K562 (cell line): ENCODE measurements around the gene TECTA. TPM values are rescaled to one million over a fixed set of nuclear protein-coding genes. Genes with fewer than 3 reads are reported as not detected.

Source experiments
- ATAC-seq: fragments of 200-7000 bp; cut with Tn5 transposase; 3 replicates; pipeline ENCODE4 v1.9.1; 2020; ENCODE audit warnings: moderate library complexity
- BruUV-seq: library from RNA; stranded (reverse); fragments of 400-500 nt; replicated peaks from 2 replicates; lab custom pipeline; 2021; lab: Mats Ljungman, UMichigan
- CTCF ChIA-PET: fragments of 300-600 bp; formaldehyde crosslinking; extraction: SDS; loops from one replicate; lab custom pipeline; 2021; ENCODE audit warnings: low intra/inter-chr PET ratio; lab: Yijun Ruan, JAX
- POLR2A ChIA-PET: fragments of 300-600, 350-650 bp; sonication (Branson Sonifier 250); formaldehyde crosslinking; extraction: SDS; loops from one replicate; lab custom pipeline; 2021; ENCODE audit warnings: antibody characterized with exemption, inconsistent platforms; lab: Yijun Ruan, JAX
- DNase-seq, 4 experiments: peaks; one replicate each; pipeline versions ENCODE4 v3.0.0 to v3.0.0-alpha.2; 2011 to 2018; ENCODE audit warnings: low spot score in 3 of 4, mixed read lengths in 3 of 4; ENCODE audit errors: extremely low read depth in 1 of 4
- FAIRE-seq: peaks from 2 replicates; lab custom pipeline; 2011; peaks lifted over from hg19 to GRCh38; lab: Jason Lieb, UNC
- H2AFZ ChIP-seq: 2 replicates; pipeline ENCODE4 v1.6.0; 2011; ENCODE audit warnings: low read depth, low read length, control low read depth, inconsistent platforms
- H3K27ac ChIP-seq: fragments of 200-600 bp; 3 replicates; pipeline ENCODE4 v1.8.0; 2011; ENCODE audit warnings: low read depth, mild to moderate bottlenecking, control low read depth, inconsistent platforms, low read length, moderate library complexity, mixed read lengths; ENCODE audit errors: extremely low read depth
- H3K27me3 ChIP-seq, 2 experiments: fragments of 300-600 bp in 1 of 2; 2 replicates in 1 of 2; 3 replicates in 1 of 2; pipeline versions ENCODE4 v1.6.0 to v1.8.0; 2011; ENCODE audit warnings: inconsistent platforms in 2 of 2, low read length in 2 of 2, mild to moderate bottlenecking in 1 of 2, mixed read lengths in 1 of 2, moderate library complexity in 1 of 2; ENCODE audit not compliant: control insufficient read depth in 2 of 2, insufficient read depth in 2 of 2
- H3K36me3 ChIP-seq: fragments of 300-600 bp; 3 replicates; pipeline ENCODE4 v1.8.0; 2011; ENCODE audit warnings: mild to moderate bottlenecking, low read length, inconsistent platforms; ENCODE audit not compliant: control insufficient read depth, insufficient read depth
- H3K4me1 ChIP-seq, 2 experiments: fragments of 200-600 bp in 1 of 2; replicated peaks in 1 of 2; 2 replicates in 1 of 2; 3 replicates in 1 of 2; pipeline versions ENCODE4 v1.5.1 to v1.8.0; 2011; ENCODE audit warnings: inconsistent platforms in 2 of 2, low read length in 2 of 2, mild to moderate bottlenecking in 1 of 2, mixed read lengths in 1 of 2, moderate library complexity in 1 of 2; ENCODE audit not compliant: control insufficient read depth in 2 of 2, insufficient read depth in 2 of 2
- H3K4me2 ChIP-seq: 2 replicates; pipeline ENCODE4 v1.6.1; 2011; ENCODE audit warnings: low read length, control low read depth, inconsistent platforms, mixed read lengths; ENCODE audit not compliant: insufficient read depth
- H3K4me3 ChIP-seq: fragments of 200-600 bp; sonication (generic), shearing (Covaris generic); 2 replicates; pipeline ENCODE4 v1.5.1; 2016; ENCODE audit warnings: control low read depth, inconsistent platforms
- H3K79me2 ChIP-seq: fragments of 200-600 bp; 3 replicates; pipeline ENCODE4 v1.8.0; 2011; ENCODE audit warnings: low read length, inconsistent platforms; ENCODE audit not compliant: control insufficient read depth, insufficient read depth
- H3K9ac ChIP-seq, 2 experiments: 2 replicates each; pipeline versions ENCODE4 v1.6.0 to v1.6.1; 2011; ENCODE audit warnings: low read depth in 2 of 2, low read length in 2 of 2, control low read depth in 1 of 2, inconsistent platforms in 1 of 2, mild to moderate bottlenecking in 1 of 2, mixed read lengths in 1 of 2; ENCODE audit not compliant: insufficient read depth in 1 of 2
- H3K9me1 ChIP-seq: one replicate; pipeline ENCODE4 v1.6.0; 2011; ENCODE audit warnings: inconsistent platforms, mild to moderate bottlenecking, low read length, moderate library complexity; ENCODE audit not compliant: control insufficient read depth, insufficient read depth
- H3K9me3 ChIP-seq: replicated peaks from 2 replicates; pipeline ENCODE4 v1.5.1; 2011; ENCODE audit warnings: low read depth, low read length, inconsistent platforms; ENCODE audit not compliant: control insufficient read depth, insufficient read depth
- H4K20me1 ChIP-seq: replicated peaks from 2 replicates; pipeline ENCODE4 v1.6.1; 2011; ENCODE audit warnings: low read length, inconsistent platforms, mixed read lengths; ENCODE audit not compliant: control insufficient read depth, insufficient read depth
- DACH1 ChIP-seq: fragments of 450-650 bp; IDR thresholded peaks from 2 replicates; pipeline ENCODE4 v1.6.1; 2018; ENCODE audit not compliant: partially characterized antibody
- DIDO1 ChIP-seq: fragments of 450-650 bp; IDR thresholded peaks from 2 replicates; pipeline ENCODE4 v1.6.1; 2016; ENCODE audit warnings: low read depth, missing biosample characterization, missing genetic modification characterization
- ELF4 ChIP-seq: fragments of 450-650 bp; formaldehyde crosslinking; IDR thresholded peaks from 2 replicates; pipeline ENCODE4 v1.4.0; 2022; ENCODE audit warnings: missing genetic modification characterization
- JUND ChIP-seq, 2 experiments: IDR thresholded peaks; 2 replicates in 1 of 2; 3 replicates in 1 of 2; pipeline ENCODE4 v1.6.1; 2011; ENCODE audit warnings: borderline replicate concordance in 2 of 2, low read depth in 2 of 2, low read length in 2 of 2, improper control_type of control experiment in 1 of 2, missing biosample characterization in 1 of 2, missing genetic modification characterization in 1 of 2, missing genetic modification reagents in 1 of 2
- NR2C1 ChIP-seq, 2 experiments: fragments of 450-650 bp; IDR thresholded peaks; 2 replicates each; pipeline ENCODE4 v1.6.1; 2017; ENCODE audit warnings: mild to moderate bottlenecking in 2 of 2, antibody characterized with exemption in 1 of 2, inconsistent platforms in 1 of 2, missing compliant biosample characterization in 1 of 2, missing genetic modification characterization in 1 of 2
- SAFB ChIP-seq: fragments of 200-400 bp; formaldehyde crosslinking; IDR thresholded peaks from 2 replicates; pipeline ENCODE4 v1.6.1; 2017; ENCODE audit warnings: low read depth, low read length, borderline replicate concordance
- SIX5 ChIP-seq, 2 experiments: IDR thresholded peaks; 2 replicates each; pipeline ENCODE4 v1.6.1; 2011; ENCODE audit warnings: low read length in 2 of 2, borderline replicate concordance in 1 of 2, low read depth in 1 of 2, mild to moderate bottlenecking in 1 of 2, moderate library complexity in 1 of 2; ENCODE audit not compliant: insufficient read depth in 1 of 2
- ZNF263 ChIP-seq: sonication (generic); formaldehyde crosslinking; IDR thresholded peaks from 2 replicates; pipeline ENCODE4 v1.8.0; 2022; ENCODE audit warnings: mild to moderate bottlenecking, missing genetic modification reagents, borderline replicate concordance
- WGBS: fragments of 100-300 bp; shearing (Covaris generic); methylation state at CpG from one replicate; pipeline ENCODE4 v1.1.6; 2016; ENCODE audit warnings: low coverage, mixed read lengths; ENCODE audit not compliant: insufficient coverage; ENCODE audit errors: missing lambda C conversion rate; 5-methylcytosine and 5-hydroxymethylcytosine counted together
- in situ Hi-C: fragments of 300-500 bp; cut with MboI; formaldehyde crosslinking; loops from 4 replicates; pipeline ENCODE4 v1.15.0; 2018; ENCODE audit warnings: inconsistent platforms, mixed read lengths
- intact Hi-C: fragments of 100-400 bp; cut with micrococcal nuclease; formaldehyde crosslinking; loops from 2 replicates; pipeline ENCODE4 v1.14.2; 2022
- polyA plus RNA-seq, 8 experiments: library from polyadenylated mRNA; depleted of rRNA in 4 of 8; stranded (reverse) in 5 of 8; unstranded in 3 of 8; fragments of >200 nt; fragmentation: Nextera tagmentation in 2 of 8; fragmentation: Illumina TruSeq in 1 of 8; extraction: Ambion mirVana in 2 of 8; extraction: Trizol in 1 of 8; gene quantifications; 2 replicates each; pipeline versions ENCODE4 v1.2.1 to v1.2.3, GENCODE V29; 2011 to 2014; ENCODE audit warnings: inconsistent platforms in 1 of 8, missing spikeins in 1 of 8
- total RNA-seq, 7 experiments: library from RNA; depleted of rRNA in 6 of 7; stranded (reverse); fragments of >200 nt in 6 of 7; fragmentation: Illumina TruSeq in 2 of 7; extraction: Trizol in 2 of 7; gene quantifications; 2 replicates each; pipeline versions ENCODE4 v1.2.1 to v1.2.3, GENCODE V29; 2011 to 2021; ENCODE audit warnings: low replicate concordance in 1 of 7
- TF ChIP-seq, protein P1 (sequence below): sonication (generic); IDR thresholded peaks from 2 replicates; pipeline ENCODE4 v1.6.1; 2016
- TF ChIP-seq, protein P2 (sequence below): fragments of 150-350 bp; conservative IDR thresholded peaks from 2 replicates; pipeline ENCODE4 v1.6.1; 2014; ENCODE audit warnings: low read length
- TF ChIP-seq, protein P3 (sequence below): sonication (generic); formaldehyde crosslinking; IDR thresholded peaks from 2 replicates; pipeline ENCODE4 v1.8.0; 2022; ENCODE audit warnings: mild to moderate bottlenecking, missing genetic modification reagents
- TF ChIP-seq, protein P4 (sequence below): fragments of 250-450 bp; sonication (Bioruptor Pico); IDR thresholded peaks from 2 replicates; pipeline ENCODE4 v1.4.0; 2020; ENCODE audit warnings: borderline replicate concordance

Gene TECTA
- total and polyA plus RNA-seq, 9 of the 15 experiments (the other 6 are each of a cell fraction or from before 2014, with no cell fraction given): under 0.01 to 0.04 (median 0.03) TPM; not detected in 5

DNA sequence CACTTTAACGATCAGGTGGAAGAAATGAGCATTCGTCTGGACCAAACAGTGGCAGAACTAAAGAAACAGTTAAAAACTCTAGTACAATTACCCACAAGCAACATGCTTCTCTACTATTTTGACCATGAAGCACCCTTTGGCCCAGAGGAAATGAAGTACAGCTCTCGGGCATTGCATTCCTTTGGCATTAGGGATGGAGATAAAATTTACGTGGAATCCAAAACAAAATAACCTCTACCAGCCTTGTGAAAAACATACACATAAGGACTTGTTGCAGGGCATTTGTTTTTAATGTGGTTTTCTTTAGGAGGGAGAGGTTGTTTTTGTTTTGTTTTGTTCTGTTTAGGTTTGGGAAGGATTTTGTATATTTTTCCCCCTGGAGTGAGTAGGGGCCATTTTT is 14.2 kb upstream of the TECTA start:
- H3K79me2 ChIP-seq: no peaks in the 10 kb centered on the region
- H2AFZ ChIP-seq: no peak overlapping the region
- in situ Hi-C loops (no loop called here), intact Hi-C loops (no loop called here)
- no peak overlapping the region for H3K9ac ChIP-seq
- no peaks in the 10 kb centered on the region for H3K4me1 ChIP-seq
- H4K20me1 ChIP-seq: no peaks in the 10 kb centered on the region
- no peak overlapping the region for H3K4me2 ChIP-seq
- ChIA-PET POLR2A (no interaction called here), CTCF (no interaction called here)
- H3K27ac ChIP-seq: no peak overlapping the region
- H3K9me3 ChIP-seq: no peaks in the 10 kb centered on the region
- H3K9me1 ChIP-seq: no peaks in the 10 kb centered on the region
- no peaks in the 10 kb centered on the region for H3K27me3 ChIP-seq
- WGBS: 19% methylated on average over 4 of the region's 4 CpGs
- FAIRE-seq (no peak), DNase-seq (no peak), ATAC-seq (no peak)
- no peaks in the 10 kb centered on the region for H3K36me3 ChIP-seq
- no TSS peak for BruUV-seq
- H3K4me3 ChIP-seq: no peak overlapping the region
- no peak for TF ChIP-seq DIDO1
- TF ChIP-seq, protein P1, sequence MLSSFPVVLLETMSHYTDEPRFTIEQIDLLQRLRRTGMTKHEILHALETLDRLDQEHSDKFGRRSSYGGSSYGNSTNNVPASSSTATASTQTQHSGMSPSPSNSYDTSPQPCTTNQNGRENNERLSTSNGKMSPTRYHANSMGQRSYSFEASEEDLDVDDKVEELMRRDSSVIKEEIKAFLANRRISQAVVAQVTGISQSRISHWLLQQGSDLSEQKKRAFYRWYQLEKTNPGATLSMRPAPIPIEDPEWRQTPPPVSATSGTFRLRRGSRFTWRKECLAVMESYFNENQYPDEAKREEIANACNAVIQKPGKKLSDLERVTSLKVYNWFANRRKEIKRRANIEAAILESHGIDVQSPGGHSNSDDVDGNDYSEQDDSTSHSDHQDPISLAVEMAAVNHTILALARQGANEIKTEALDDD: no peak
- TF ChIP-seq DACH1: no peak
- no peak for TF ChIP-seq JUND (IDR thresholded peaks at IDR 0.05; ENCODE audit: borderline replicate concordance, low read depth, low read length)
- no peak for TF ChIP-seq JUND (tag; IDR thresholded peaks at IDR 0.05; ENCODE audit: borderline replicate concordance, low read depth, low read length)
- TF ChIP-seq ELF4 (CRISPR knock-in tag): no peak
- TF ChIP-seq, protein P2, sequence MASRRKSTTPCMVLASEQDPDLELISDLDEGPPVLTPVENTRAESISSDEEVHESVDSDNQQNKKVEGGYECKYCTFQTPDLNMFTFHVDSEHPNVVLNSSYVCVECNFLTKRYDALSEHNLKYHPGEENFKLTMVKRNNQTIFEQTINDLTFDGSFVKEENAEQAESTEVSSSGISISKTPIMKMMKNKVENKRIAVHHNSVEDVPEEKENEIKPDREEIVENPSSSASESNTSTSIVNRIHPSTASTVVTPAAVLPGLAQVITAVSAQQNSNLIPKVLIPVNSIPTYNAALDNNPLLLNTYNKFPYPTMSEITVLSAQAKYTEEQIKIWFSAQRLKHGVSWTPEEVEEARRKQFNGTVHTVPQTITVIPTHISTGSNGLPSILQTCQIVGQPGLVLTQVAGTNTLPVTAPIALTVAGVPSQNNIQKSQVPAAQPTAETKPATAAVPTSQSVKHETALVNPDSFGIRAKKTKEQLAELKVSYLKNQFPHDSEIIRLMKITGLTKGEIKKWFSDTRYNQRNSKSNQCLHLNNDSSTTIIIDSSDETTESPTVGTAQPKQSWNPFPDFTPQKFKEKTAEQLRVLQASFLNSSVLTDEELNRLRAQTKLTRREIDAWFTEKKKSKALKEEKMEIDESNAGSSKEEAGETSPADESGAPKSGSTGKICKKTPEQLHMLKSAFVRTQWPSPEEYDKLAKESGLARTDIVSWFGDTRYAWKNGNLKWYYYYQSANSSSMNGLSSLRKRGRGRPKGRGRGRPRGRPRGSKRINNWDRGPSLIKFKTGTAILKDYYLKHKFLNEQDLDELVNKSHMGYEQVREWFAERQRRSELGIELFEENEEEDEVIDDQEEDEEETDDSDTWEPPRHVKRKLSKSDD: no peak
- no peak for TF ChIP-seq SIX5 (IDR thresholded peaks at IDR 0.05; ENCODE audit: borderline replicate concordance in 1 of 2, insufficient read depth in 1 of 2, low read depth in 1 of 2, low read length in 2 of 2)
- no peak for TF ChIP-seq SAFB
- TF ChIP-seq, protein P3, sequence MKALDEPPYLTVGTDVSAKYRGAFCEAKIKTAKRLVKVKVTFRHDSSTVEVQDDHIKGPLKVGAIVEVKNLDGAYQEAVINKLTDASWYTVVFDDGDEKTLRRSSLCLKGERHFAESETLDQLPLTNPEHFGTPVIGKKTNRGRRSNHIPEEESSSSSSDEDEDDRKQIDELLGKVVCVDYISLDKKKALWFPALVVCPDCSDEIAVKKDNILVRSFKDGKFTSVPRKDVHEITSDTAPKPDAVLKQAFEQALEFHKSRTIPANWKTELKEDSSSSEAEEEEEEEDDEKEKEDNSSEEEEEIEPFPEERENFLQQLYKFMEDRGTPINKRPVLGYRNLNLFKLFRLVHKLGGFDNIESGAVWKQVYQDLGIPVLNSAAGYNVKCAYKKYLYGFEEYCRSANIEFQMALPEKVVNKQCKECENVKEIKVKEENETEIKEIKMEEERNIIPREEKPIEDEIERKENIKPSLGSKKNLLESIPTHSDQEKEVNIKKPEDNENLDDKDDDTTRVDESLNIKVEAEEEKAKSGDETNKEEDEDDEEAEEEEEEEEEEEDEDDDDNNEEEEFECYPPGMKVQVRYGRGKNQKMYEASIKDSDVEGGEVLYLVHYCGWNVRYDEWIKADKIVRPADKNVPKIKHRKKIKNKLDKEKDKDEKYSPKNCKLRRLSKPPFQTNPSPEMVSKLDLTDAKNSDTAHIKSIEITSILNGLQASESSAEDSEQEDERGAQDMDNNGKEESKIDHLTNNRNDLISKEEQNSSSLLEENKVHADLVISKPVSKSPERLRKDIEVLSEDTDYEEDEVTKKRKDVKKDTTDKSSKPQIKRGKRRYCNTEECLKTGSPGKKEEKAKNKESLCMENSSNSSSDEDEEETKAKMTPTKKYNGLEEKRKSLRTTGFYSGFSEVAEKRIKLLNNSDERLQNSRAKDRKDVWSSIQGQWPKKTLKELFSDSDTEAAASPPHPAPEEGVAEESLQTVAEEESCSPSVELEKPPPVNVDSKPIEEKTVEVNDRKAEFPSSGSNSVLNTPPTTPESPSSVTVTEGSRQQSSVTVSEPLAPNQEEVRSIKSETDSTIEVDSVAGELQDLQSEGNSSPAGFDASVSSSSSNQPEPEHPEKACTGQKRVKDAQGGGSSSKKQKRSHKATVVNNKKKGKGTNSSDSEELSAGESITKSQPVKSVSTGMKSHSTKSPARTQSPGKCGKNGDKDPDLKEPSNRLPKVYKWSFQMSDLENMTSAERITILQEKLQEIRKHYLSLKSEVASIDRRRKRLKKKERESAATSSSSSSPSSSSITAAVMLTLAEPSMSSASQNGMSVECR (CRISPR knock-in tag): no peak
- TF ChIP-seq, protein P4, sequence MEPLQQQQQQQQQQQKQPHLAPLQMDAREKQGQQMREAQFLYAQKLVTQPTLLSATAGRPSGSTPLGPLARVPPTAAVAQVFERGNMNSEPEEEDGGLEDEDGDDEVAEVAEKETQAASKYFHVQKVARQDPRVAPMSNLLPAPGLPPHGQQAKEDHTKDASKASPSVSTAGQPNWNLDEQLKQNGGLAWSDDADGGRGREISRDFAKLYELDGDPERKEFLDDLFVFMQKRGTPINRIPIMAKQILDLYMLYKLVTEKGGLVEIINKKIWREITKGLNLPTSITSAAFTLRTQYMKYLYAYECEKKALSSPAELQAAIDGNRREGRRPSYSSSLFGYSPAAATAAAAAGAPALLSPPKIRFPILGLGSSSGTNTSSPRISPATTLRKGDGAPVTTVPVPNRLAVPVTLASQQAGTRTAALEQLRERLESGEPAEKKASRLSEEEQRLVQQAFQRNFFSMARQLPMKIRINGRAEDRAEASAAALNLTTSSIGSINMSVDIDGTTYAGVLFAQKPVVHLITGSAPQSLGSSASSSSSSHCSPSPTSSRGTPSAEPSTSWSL (CRISPR knock-in tag): no peak
- TF ChIP-seq NR2C1 (IDR thresholded peaks at IDR 0.05): no peak
- no peak for TF ChIP-seq NR2C1 (tag; IDR thresholded peaks at IDR 0.05)
- no peak for TF ChIP-seq ZNF263
